ENCODE results near the gene CLASP1.

DNA sequence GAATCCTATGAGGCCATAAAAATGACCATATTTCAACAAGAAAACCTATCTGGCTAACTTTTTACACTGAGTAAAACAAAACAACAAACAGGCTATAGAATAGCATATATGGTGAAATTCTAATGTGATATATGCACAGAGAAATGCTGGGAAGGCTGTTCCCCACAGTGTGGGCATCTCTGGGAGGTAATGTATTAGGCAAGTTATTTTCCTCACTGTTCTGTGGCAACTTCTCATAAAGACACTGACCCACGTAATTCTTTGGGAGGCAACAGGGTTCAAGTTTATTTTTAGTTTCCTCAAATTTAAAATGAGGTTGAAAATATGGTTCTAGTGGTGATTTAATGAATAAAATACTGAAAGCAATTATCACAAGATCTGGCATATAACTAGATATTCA, 71.9 kb downstream of the CLASP1 start:
- TF ChIP-seq, protein P1, sequence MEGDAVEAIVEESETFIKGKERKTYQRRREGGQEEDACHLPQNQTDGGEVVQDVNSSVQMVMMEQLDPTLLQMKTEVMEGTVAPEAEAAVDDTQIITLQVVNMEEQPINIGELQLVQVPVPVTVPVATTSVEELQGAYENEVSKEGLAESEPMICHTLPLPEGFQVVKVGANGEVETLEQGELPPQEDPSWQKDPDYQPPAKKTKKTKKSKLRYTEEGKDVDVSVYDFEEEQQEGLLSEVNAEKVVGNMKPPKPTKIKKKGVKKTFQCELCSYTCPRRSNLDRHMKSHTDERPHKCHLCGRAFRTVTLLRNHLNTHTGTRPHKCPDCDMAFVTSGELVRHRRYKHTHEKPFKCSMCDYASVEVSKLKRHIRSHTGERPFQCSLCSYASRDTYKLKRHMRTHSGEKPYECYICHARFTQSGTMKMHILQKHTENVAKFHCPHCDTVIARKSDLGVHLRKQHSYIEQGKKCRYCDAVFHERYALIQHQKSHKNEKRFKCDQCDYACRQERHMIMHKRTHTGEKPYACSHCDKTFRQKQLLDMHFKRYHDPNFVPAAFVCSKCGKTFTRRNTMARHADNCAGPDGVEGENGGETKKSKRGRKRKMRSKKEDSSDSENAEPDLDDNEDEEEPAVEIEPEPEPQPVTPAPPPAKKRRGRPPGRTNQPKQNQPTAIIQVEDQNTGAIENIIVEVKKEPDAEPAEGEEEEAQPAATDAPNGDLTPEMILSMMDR (IDR thresholded peaks at IDR 0.05; ENCODE audit: low read depth, low read length), result no peak
- TF ChIP-seq EZH2phosphoT487 (IDR thresholded peaks at IDR 0.05; ENCODE audit: low read depth), result no peak
